Cerebellar cortex (tissue), 1 donor: ENCODE results near the gene JAK2.
"Not testable (repeated sequence)": the region's sequence is repeated elsewhere in the genome, so short reads cannot be mapped to it uniquely, and the experiment has no call there.

Experiments
- DNase-seq: peaks from one replicate; pipeline ENCODE4 v3.0.0-alpha.2; 2015; ENCODE audit warnings: low spot score

JAK2 gene

GRCh38 chr9:4984621-4985385 is at the start of gene JAK2:
TSS of gene JAK2 (plus strand) at chr9:4985272. CDS start at chr9:5021988, 36,716 bp downstream.
- peak; percentile 83 for DNase-seq

DNA sequence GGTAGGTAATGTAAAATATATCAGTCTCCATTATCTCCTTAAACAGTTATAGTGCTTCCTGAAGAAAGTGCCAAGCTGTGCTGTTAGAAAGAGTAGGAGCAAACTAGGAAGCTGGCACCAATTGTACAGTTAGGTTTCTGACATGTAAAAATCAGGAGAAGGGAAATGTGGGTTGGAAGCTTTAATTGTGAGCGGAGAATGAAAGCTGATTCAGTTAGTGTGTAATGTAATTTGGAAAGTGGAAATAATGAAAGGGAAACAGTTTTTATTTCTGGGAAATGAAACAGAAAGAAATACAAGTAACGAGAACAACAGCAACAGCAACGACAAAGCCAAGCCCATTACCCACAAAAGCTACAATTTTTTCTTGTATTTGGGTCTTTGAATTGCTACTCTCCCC is 48.8 kb upstream of the JAK2 start:
- DNase-seq, result no peak

DNA sequence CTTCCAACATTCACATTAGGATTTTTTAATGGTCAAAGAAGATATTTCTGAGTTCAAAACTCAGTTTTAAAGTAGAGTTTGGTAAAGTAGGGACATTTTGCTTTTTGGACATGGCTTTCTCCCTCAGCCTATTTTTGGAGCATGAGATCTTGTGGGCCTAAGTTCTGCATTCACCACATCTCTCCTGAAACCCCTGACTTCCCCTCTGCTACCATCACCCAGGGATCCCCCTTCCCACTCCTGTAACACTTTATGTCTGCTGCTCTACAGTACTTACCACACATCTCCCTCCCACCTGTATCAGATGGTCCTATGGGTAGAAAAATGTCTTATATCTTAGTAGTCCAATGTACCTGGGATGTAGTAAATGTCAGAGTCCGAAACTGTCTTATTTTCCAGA is 48.2 kb upstream of the JAK2 start:
- DNase-seq, result no peak

GRCh38 chr9:4937446-4937845 is 47.6 kb upstream of the JAK2 start:
- DNase-seq, result no peak

DNA sequence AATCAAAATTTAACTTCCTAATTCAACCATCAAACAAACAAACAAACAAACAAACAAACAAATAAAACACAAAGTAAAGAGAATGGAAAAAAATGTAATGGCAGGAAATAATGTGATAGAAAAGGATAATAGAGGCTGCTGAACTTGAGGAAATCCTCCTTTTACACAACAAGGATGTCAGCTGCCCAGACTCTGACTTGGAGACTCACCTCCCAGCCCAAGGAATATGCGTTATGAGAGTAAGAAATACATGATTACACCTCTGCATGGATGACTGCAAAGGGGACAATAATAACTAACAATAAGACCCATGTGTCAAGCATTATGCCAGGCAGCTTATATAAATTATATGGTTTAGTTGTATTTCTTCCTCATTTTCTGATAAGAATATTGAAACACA is 46.6 kb upstream of the JAK2 start:
- DNase-seq, result no peak

GRCh38 chr9:4939118-4939561 is 45.9 kb upstream of the JAK2 start:
- no peak for DNase-seq

GRCh38 chr9:4942042-4942691 is 42.9 kb upstream of the JAK2 start:
- not testable (repeated sequence) for DNase-seq

- DNase-seq, result no peak
Measured at GRCh38 chr9:4943346-4943745, 41.7 kb upstream of the JAK2 start.

GRCh38 chr9:4944431-4945211 is 40.5 kb upstream of the JAK2 start:
- not testable (repeated sequence) for DNase-seq

DNA sequence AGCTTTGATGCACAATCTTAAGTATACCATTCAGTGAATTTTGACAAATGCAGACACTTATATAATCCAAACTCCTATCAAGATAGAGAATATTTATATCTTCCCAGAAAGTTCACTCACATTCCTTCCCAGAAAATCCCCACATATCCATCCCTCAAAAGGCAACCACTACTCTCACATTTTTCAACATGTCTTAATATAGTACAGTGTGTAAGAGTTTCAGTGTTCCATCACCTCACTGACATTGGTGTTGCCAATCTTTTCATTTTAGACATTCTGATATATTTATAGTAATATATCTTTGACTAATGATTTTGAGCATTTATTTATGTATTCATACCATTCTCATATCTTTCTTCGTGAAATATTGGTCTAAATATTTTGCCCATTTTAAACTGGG is 38.1 kb upstream of the JAK2 start:
- DNase-seq, result no peak

DNA sequence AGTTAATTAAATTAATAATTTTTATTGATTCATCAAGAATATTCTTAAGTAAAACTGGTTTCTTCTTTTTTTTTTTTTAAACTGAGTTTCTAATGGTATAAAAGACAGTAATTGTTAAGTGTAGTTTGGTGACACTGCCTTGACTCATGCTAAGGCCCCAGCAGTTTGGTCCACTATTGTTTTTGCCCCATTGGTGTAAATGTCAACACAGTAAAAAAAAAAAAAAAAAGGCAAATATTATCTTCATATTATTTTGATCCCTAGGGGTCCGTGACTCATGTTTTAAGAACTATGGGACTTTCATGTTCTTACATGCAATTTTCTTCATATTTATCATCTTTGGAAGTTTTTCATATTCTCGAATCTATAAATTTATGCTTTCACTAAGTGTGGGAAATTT is 29.2 kb upstream of the JAK2 start:
- DNase-seq, result no peak

- no peak for DNase-seq
Measured at GRCh38 chr9:4959031-4959430, 26.0 kb upstream of the JAK2 start.

DNA sequence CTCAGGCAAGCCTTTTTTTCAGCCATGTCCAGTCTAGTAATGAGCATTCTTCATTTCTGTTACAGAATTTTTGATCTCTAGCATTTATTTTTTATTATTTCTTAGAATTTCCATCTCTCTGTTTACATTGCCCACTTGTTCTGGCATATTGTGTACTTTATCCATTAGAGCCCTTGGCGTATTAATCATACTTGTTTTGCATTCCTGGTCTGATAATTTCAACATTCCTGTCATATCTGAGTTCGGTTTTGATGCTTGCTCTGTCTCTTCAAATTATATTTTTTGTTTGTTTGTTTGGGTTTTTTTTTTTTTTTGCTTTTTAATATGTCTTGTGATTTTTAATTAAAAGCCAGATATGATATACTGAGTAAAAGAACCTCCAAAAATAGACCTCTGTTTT is 23.0 kb upstream of the JAK2 start:
- no peak for DNase-seq

GRCh38 chr9:4964540-4964939 is 20.5 kb upstream of the JAK2 start:
- no peak for DNase-seq

DNA sequence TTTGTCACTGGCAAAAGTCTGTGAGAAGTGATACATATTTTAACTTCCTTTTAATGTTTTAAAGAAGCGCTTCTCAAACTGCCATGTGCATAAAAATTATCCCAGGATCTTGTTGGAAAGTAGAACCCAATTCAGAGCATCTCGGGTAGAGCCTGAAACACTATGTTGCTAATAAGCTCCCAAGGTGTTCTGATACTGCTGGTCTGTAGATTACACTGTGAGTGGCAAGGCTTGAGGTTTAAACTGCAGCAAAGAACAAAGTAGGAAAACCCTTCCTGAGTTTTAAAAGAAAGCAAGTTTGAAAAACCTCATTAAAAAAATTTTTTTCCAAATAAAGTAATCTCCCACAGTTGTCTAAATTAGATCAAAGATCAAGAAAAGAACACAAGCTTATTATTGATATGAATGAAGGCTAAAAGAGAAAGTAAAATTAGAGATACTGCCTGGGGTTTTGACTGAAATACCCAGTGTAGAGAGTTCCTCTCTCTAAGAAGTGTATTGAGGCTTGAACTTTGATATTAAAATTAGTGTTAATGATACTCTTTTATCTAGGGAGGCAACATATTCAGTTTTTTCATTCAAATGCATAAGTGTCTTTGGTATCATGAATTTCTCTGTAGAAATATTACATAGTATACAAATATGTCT is 19.8 kb upstream of the JAK2 start:
- DNase-seq, result no peak

DNA sequence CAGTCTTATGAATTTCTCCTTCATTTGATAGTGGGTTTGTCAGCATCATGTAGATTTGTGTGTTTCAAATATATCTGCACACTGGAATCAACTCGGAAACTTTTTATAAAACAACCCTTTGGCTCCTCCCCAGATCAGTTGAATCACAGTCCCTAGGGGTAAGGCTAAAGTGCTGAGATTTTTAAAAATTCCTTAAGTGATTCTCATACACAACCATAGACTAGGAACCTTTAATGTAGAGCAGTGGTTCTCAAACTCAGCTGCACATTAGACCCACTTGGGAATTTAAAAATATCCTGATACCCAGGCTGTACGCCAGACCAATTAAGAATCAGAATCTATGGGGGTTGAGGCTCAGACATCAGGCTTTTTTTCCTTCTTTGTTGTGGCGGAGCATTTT is 17.5 kb upstream of the JAK2 start:
- no peak for DNase-seq

DNA sequence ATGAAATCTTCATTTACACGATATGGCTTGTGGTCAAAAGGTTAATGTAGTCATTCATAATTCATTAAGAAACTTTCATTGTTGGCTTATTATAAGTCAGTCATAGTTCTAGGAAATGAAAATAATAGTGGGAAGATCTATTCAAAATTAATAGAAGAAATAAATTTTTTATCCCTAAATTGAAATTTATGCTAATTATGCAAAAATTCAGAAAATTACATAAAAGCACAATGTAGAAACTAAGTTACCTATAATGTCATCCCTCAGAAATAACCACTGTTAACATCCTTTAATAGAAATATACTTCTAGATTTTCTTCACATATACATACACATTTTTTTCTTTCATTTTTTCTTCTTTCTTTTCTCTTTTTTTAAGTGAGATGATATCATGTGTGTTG is 15.9 kb upstream of the JAK2 start:
- no peak for DNase-seq

DNA sequence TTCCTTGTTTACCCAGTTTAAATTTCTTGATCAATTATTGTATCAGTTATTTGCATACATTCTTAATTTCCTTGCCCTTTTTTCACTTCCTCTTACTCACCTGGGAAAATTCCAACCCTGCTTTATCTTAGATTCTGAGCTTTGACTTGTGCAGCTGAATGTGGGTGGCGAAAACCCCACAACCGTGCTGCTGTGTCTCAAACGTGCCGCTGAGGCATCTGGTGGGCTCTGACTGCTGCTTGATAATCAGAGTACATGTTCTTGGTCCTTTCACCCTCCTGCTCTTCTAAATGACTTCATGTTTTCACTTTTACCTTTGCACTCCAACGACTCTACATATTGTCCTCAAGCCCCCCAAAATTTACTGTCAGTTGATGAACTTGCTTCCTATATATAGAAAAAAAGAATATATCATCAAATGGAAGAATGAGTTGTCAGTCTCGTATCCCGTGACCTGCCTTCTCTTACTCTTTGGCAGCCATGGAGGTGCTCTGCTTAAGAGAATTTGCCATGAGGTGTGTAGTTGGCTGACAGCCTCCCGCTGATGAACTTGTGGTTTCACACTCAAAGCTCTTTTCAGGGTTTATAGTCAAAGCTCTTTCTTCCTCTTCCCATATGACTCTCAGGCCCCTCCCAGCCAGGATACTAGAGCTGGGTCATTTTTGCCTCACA is 14.0 kb upstream of the JAK2 start:
- DNase-seq, result no peak

DNA sequence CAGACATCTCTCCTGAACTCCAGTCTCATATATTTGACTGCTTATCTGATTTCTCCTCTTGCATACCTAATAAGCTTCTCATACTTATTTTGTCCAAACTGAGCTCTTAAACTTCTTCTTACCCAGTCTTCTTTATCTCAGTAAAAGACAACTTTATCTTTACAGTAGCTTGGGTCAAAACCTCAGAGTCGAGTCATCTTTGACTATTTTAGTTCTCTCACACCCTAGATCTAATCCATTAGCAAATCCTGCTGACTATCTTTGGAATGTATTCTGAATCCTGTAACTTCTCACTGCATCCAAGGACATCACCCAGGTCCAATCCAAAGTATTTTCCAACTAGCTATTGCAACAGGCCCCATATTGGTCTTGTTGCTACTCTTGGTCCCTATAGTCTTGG is 11.8 kb upstream of the JAK2 start:
- no peak for DNase-seq

GRCh38 chr9:4973902-4974301 is 11.2 kb upstream of the JAK2 start:
- DNase-seq, result no peak

- DNase-seq, result no peak
Measured at GRCh38 chr9:4979239-4979638, 5.8 kb upstream of the JAK2 start.
